IMR-90 (cell line): ENCODE results near the gene TXNDC5. TPM values are rescaled to one million over a fixed set of nuclear protein-coding genes. Genes with fewer than 3 reads are reported as not detected.

Experiments used
- MAFK ChIP-seq: IDR thresholded peaks from 2 replicates; pipeline ENCODE4 v1.6.1; 2012; ENCODE audit warnings: low read depth, low read length, improper control_type of control experiment
- MXI1 ChIP-seq: IDR thresholded peaks from 2 replicates; pipeline ENCODE4 v1.6.1; 2012; ENCODE audit warnings: low read depth, mild to moderate bottlenecking, low read length, moderate library complexity, borderline replicate concordance
- polyA plus RNA-seq, 3 experiments: library from polyadenylated mRNA; depleted of rRNA; stranded (reverse); fragments of >200 nt; gene quantifications; 2 replicates each; pipeline ENCODE4 v1.2.3, GENCODE V29; 2012; ENCODE audit warnings: low replicate concordance in 1 of 3
- total RNA-seq: library from RNA; depleted of rRNA; stranded (reverse); fragments of >200 nt; gene quantifications from 2 replicates; pipeline ENCODE4 v1.2.3, GENCODE V29; 2012; rRNA removed

TXNDC5 gene
- total and polyA plus RNA-seq, 2 of the 4 experiments (the other 2 are of a cell fraction) = 274 to 439 TPM

DNA sequence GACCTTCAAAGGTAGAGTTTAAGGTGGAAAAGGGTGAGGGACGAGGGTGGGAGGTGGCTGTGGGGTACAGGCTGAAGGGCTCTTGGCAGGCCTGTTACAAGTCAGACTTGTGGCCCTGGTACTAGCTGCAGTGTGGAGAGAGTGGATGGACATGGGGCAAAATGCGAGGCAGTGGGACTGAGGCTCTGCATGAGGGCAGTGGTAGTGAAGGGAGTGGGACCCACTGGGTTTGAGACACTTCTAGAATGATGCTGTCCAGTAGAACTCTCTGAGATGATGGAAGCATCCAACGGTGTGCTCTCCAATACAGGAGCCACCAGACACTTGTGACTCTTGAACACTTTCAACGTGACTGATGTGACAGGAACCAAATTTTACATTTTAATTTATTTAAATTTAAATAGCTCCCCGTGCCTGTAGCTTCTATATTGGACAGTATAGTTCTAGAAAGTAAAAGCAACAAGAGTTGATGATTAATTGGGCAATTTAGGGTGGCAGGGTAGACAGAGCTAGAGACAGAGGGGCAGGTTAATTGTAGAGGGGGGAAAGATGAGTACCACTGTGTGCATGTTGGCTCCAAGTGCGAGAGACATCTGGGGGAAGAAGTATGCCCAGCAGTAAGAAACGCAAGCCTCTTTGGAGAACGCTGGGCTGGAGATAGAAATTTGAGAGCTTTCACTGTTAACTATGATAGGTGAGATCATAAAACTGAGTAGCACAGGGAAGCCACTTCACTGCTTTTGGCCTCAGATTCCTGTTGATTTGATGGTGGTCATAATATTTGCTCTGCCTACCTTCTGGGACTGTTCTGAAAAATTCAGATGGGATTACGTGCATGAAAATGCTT is 77.5 kb downstream of the TXNDC5 start (continued):
- TF ChIP-seq MXI1 (no peak), MAFK (no peak)

Other genes with a start within 250 kb of the TXNDC5 start
- gene BMP6, start 184.7 kb downstream of the TXNDC5 start, total RNA-seq = 0.18 and 0.28 TPM in 2 replicates
- gene BMP6, start 184.7 kb downstream of the TXNDC5 start, polyA plus RNA-seq (2012; rRNA removed) = 0.19 TPM in 2 replicates
- gene BLOC1S5, start 153.6 kb upstream of the TXNDC5 start, total RNA-seq = 17.2 and 18.3 TPM in 2 replicates
- 4.3 and 4.8 TPM in 2 replicates for gene BLOC1S5, start 153.6 kb upstream of the TXNDC5 start, polyA plus RNA-seq (2012; rRNA removed)
- gene EEF1E1, start 191.8 kb upstream of the TXNDC5 start, total RNA-seq = 60.0 and 65.8 TPM in 2 replicates
- 68.6 and 77.3 TPM in 2 replicates for gene EEF1E1, start 191.8 kb upstream of the TXNDC5 start, polyA plus RNA-seq (2012; rRNA removed)